ENCODE measurements around the gene PPRC1.

Gene PPRC1

DNA sequence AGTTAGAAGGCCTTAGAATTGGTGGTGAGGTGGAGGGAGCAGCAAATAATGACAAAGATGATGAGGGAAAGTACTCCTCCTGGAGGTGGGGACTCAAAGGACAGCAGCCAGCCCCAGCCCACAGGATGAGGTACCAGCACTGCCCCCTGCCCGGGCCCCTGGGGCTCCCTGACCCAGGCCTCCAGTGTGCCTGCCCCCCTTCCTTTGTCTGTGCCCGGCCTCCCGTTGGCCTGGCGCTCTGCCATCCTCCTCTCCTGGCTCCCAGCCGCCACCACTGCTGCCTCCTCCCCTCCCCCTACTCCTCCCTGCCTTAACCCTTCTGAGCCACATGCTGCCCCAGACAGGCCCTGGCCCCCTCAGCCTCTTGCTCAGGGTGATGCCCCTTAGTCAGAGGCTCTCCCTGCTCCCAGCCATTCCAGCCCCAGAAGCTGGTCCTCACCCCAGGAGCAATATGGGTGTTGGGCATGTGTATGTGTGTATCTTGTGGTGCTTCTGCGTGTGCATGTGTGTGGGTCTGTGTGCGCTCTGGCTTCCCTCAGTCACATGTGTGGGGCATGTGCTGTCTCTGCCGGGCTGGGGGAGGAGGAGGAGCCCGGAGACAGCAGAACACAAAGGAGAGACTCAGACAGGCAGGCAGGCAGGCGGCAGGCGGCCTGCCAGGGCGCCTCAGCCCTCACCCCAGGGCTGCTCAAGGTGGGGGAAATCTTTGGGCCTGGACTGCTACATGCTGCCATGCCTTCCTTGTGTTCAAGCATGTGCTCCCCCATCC is 15.3 kb upstream of the PPRC1 start:
- DNase-seq (ENCODE audit: low read depth in 2 of 2) = peak in 1 of 2 donors; percentile 33

DNA sequence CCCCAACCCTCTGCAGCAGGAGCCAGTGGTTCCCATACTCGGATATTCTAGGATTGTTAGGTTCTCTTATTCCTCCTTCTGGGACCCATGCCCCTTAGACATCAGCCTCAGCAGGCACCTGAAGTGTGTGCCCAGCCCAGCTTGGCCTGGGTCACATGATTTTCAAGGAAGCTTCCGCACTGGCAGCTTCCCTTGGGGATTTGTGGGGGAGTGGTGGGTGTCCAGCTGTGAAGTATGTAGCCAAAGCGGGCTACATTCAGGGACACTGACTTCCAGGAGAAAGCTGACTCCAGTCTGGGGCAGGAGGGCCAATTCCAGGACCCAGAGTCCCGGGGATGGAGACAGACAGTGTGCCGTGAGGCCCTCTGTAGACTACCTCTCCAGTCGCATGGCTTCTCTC is 14.0 kb upstream of the PPRC1 start:
- DNase-seq (ENCODE audit: low read depth in 2 of 2) = no peak

- DNase-seq (ENCODE audit: low read depth in 2 of 2) = no peak
Measured at GRCh38 chr10:102119417-102120141, 13.3 kb upstream of the PPRC1 start.

DNA sequence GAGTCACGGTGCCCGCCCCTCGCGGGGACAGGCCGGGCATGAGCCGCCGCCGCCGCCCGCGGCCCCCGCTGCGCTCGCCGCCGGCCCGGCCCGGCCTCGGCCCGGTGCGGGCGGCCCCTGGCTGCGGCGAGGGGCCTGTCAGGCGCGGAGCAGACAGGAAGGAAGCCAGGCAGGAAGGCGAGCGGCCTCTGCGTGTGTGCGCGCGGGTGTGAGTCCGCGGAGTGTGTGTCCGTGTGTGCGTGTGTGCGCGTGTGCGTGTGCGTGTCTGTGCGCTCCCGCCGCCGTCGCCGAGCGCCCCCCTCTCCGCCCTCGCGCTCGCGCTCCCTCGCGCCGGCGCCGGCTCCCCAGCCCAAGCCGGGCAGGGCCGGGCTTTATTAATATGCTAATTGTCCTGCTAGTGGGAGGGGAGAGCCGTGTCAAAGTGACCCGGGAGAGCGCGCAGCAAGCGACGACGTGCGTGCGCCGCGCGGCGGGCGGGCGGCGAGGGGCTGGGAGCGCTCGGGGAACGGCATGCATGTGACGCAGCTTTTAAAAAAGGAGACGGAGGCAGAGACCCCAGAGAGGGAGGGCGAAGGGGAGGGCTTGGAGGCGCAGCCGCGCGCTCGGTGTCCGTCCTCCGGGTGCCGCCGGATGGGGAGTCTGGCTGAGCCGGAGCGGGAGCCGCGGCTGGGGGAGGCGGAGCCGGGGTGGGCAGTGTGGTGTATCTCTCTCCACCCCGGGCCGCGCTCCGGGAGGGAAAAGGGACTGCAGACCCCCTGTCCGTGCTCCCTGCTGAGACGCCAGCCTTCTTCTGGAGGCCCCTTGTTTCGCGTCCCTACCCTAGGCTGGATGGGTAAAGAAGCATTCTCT is 12.5 kb upstream of the PPRC1 start, which contains the start of gene LDB1:
TSS of gene LDB1 (minus strand) at position 227 of the 849 bp plus-strand sequence. CDS start 258 bp downstream, outside the sequence.
- DNase-seq (ENCODE audit: low read depth in 2 of 2) = peak in 1 of 2 donors; percentile 37

- no peak for DNase-seq (ENCODE audit: low read depth in 2 of 2)
Measured at GRCh38 chr10:102120991-102121738, 11.7 kb upstream of the PPRC1 start.

DNA sequence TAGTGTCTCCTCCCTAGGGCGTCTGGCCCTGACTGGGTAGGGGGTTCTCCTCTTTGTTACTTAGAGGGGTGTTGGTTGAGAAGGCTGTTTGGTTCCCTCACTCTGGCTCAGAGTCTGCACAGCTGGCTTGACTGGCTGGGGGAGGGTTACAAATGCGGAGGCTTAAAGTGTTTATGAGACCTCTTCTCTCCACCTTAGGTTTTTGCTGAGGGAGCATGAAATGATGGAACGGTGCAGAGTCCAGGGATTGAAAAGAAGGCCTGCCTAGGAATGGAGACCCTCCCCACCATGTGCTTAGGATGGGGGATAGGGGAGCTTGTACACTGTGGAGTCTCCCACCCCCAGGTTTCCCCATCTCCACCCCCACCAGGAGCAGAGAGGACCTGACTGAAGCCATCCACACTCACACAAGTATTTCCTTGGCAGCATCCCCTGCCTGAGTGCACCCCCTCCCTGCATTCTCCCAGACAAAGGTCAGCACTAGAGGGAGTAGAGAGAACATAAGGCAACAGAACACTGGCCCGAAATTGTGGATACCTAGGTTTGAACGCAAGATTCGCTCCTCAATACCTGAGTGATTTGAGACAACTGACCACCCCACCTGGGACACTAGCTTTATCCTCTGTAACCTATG is 11.0 kb upstream of the PPRC1 start:
- no peak for DNase-seq (ENCODE audit: low read depth in 2 of 2)

- DNase-seq (ENCODE audit: low read depth in 2 of 2) = no peak
Measured at GRCh38 chr10:102122450-102122849, 10.4 kb upstream of the PPRC1 start.

DNA sequence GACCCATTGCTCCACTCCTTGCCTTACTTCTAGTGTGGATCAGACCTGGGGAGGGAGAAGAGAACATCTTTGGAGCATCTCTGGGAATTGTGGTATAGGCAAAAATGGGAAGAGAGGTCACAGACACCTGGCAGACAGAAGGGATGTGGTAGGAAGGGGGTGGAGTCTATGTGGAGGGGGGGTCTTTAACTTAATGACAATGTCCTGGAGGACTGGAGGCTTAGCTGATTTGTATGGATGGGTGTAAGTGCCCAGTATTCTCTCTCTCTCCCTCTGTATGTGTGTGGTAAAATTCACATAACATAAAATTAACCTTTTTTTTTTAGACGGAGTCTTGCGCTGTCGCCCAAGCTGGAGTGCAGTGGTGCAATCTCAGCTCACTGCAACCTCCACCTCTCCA is 9.6 kb upstream of the PPRC1 start:
- DNase-seq (ENCODE audit: low read depth in 2 of 2) = no peak

GRCh38 chr10:102131286-102132170 is 1.3 kb upstream of the PPRC1 start:
- DNase-seq (ENCODE audit: low read depth in 2 of 2) = no peak

- DNase-seq (ENCODE audit: low read depth in 2 of 2) = no peak
Measured at GRCh38 chr10:102132193-102132562, 662 bp upstream of the PPRC1 start.

DNA sequence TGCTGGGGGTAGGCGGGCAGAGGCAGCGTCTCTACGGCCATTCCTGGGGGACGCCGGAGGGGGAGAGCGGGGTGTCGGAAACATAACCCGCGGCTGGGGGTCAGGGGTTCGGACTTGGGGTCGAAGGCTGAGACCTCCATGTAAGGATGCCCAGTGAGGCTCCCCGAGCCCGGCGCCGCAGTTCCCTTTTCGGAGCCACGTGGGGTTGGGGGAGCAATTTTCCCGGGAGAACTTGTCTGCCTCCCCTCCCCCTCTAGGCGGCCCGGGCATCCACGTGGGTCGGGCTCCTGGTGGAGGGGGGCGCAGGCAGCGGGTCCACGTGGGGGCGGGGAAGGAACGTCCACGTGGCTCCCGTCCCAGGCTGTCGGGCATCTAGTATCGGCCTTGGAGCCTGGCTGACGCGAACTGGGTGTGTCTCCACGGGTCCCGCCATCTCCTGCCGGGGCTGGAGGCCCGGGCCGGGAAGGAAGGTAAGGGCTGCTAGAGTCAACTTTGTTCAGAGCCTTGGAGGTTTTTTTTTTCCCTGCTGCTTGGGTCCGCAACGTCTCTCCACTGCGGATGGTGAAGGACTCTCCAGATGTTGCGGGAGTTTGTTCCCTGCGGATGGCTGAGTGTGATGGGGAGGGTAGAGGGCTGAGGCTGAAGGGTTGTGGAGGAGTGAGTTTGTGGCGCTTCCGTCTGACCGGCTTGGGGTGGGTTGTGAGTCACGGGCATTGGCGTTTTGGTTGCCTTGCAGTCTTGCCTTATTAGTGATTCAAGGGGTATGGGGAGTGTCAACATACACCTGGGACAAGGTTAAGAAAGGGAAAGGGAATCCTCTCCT is 744 bp downstream of the PPRC1 start:
- peak; percentile 40 to 58 for DNase-seq (ENCODE audit: low read depth in 2 of 2)

DNA sequence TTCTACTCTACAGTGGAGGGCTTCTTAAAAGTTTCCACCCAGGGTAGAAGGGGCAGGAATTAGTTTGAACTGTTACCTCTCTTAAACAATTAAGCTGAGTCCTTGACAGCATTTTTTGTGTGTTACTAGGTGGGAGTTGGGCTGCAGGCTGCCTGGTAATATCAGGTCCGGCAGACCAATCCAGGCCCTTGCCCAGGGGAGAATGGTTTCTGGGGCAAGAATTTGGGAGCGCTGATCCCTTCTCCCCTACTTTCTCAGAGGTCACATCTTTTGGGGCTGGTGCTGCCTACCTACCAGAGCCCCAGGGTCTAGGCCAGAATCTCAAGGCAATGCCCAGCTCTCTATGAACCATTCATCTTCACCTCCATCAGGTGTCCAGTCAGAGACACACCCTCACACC is 1.6 kb downstream of the PPRC1 start:
- DNase-seq (ENCODE audit: low read depth in 2 of 2) = no peak

- no peak for DNase-seq (ENCODE audit: low read depth in 2 of 2)
Measured at GRCh38 chr10:102135956-102136526, 3.2 kb downstream of the PPRC1 start.

DNA sequence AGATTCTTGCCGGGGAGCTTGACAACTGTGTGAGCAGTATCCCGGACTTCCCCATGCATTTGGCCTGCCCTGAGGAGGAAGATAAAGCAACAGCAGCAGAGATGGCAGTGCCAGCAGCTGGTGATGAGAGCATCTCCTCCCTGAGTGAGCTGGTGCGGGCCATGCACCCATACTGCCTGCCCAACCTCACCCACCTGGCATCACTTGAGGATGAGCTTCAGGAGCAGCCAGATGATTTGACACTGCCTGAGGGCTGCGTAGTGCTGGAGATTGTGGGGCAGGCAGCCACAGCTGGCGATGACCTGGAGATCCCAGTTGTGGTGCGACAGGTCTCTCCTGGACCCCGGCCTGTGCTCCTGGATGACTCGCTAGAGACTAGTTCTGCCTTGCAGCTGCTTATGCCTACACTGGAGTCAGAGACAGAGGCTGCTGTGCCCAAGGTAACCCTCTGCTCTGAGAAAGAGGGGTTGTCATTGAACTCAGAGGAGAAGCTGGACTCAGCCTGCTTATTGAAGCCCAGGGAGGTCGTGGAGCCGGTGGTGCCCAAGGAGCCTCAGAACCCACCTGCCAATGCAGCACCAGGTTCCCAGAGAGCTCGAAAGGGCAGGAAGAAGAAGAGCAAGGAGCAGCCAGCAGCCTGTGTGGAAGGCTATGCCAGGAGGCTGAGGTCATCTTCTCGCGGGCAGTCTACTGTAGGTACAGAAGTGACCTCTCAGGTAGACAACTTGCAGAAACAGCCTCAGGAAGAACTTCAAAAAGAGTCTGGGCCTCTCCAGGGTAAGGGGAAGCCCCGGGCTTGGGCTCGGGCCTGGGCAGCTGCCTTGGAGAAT is 6.7 kb downstream of the PPRC1 start:
- DNase-seq (ENCODE audit: low read depth in 2 of 2) = no peak

DNA sequence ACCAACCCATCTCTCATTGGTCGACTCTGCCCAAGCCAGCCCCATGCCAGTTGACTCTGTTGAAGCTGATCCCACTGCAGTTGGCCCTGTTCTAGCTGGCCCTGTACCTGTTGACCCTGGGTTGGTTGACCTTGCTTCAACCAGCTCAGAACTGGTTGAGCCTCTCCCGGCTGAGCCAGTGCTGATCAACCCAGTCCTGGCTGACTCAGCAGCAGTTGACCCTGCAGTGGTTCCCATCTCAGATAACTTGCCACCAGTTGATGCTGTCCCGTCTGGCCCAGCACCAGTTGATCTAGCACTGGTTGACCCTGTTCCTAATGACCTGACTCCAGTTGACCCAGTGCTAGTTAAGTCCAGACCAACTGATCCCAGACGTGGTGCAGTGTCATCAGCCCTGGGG is 7.4 kb downstream of the PPRC1 start:
- DNase-seq (ENCODE audit: low read depth in 2 of 2) = no peak

- DNase-seq (ENCODE audit: low read depth in 2 of 2) = no peak
Measured at GRCh38 chr10:102140913-102141540, 8.2 kb downstream of the PPRC1 start.

DNA sequence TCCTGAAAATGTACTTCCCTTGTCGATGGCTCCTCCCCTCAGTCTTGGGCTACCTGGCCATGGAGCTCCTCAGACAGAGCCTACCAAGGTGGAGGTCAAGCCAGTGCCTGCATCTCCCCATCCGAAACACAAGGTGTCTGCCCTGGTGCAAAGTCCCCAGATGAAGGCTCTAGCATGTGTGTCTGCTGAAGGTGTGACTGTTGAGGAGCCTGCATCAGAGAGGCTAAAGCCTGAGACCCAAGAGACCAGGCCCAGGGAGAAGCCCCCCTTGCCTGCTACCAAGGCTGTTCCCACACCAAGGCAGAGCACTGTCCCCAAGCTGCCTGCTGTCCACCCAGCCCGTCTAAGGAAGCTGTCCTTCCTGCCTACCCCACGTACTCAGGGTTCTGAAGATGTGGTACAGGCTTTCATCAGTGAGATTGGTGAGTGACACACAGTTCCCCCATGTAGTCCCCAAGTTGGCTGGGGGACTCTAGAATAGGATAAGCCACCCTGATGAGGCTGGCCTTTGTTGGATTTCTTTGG is 8.8 kb downstream of the PPRC1 start:
- no peak for DNase-seq (ENCODE audit: low read depth in 2 of 2)

Measured in activated CD8-positive, alpha-beta memory T cell treated with anti-CD3 and anti-CD28 coated beads for 4 hours (primary cell).